ENCODE results near the gene PACRG. TPM values are rescaled to one million over a fixed set of nuclear protein-coding genes. Genes with fewer than 3 reads are reported as not detected.

Gene PACRG
- total and polyA plus RNA-seq, 2 experiments from 2014 or later, result 0.17 to 0.68 TPM

- peaks cover 3% of the 10 kb centered on the region; the same call in 2 of the 3 replicates for H3K4me1 Mint-ChIP-seq
- Histone ChIP-seq H2AFZ (no peak overlapping the region), H3K9me2 (ENCODE audit: insufficient read depth) (no peaks in the 10 kb centered on the region; the same call in 1 of the 2 replicates), H4K20me1 (replicated peaks; ENCODE audit: insufficient read depth) (no peaks in the 10 kb centered on the region), H3F3A (replicated peaks; ENCODE audit: low read depth) (no peaks in the 10 kb centered on the region), H3K27ac (ENCODE audit: low read depth) (no peak overlapping the region), H3K4me1 (ENCODE audit: insufficient read depth) (no peaks in the 10 kb centered on the region), H3K27me3 (ENCODE audit: insufficient read depth) (no peaks in the 10 kb centered on the region), H3K36me3 (ENCODE audit: insufficient read depth) (no peaks in the 10 kb centered on the region), H3K79me2 (replicated peaks; ENCODE audit: insufficient read depth) (no peaks in the 10 kb centered on the region), H3K4me2 (no peak overlapping the region), H3K4me3 (no peak overlapping the region)
- no peak overlapping the region for H3K4me3 Mint-ChIP-seq
- no peaks in the 10 kb centered on the region for H3K36me3 Mint-ChIP-seq (ENCODE audit: low read depth)
- H3K27me3 Mint-ChIP-seq (ENCODE audit: insufficient read depth, low read depth, poor library complexity), result no peaks in the 10 kb centered on the region
- ATAC-seq (no peak), DNase-seq (ENCODE audit: low spot score) (no peak)
- TF ChIP-seq REST (IDR thresholded peaks at IDR 0.05; ENCODE audit: unreplicated experiment) (no peak), CREB1 (CRISPR knock-in tag; IDR thresholded peaks at IDR 0.05; ENCODE audit: low read depth) (no peak)
- no peaks in the 10 kb centered on the region; the same call in 2 of the 3 replicates for H3K9me3 Mint-ChIP-seq
- no peak overlapping the region for H3K27ac Mint-ChIP-seq
Observed at GRCh38 chr6:163063561-163063960, 335.8 kb downstream of the PACRG start.

GRCh38 chr6:163064397-163064796 lies 336.6 kb downstream of the PACRG start:
- Histone ChIP-seq H3K4me1 (ENCODE audit: insufficient read depth) (no peaks in the 10 kb centered on the region), H3K36me3 (ENCODE audit: insufficient read depth) (no peaks in the 10 kb centered on the region), H3K9me2 (ENCODE audit: insufficient read depth) (no peaks in the 10 kb centered on the region; the same call in 1 of the 2 replicates), H3K4me2 (no peak overlapping the region), H3K4me3 (no peak overlapping the region), H3K27me3 (ENCODE audit: insufficient read depth) (no peaks in the 10 kb centered on the region), H3K79me2 (replicated peaks; ENCODE audit: insufficient read depth) (no peaks in the 10 kb centered on the region), H4K20me1 (replicated peaks; ENCODE audit: insufficient read depth) (no peaks in the 10 kb centered on the region), H3F3A (replicated peaks; ENCODE audit: low read depth) (no peaks in the 10 kb centered on the region), H2AFZ (no peak overlapping the region), H3K27ac (ENCODE audit: low read depth) (no peak overlapping the region)
- TF ChIP-seq JUNB (IDR thresholded peaks at IDR 0.05; ENCODE audit: unreplicated experiment) (no peak), ETS1 (IDR thresholded peaks at IDR 0.05) (no peak), STAT1 (IDR thresholded peaks at IDR 0.05; ENCODE audit: unreplicated experiment) (no peak), ZNF462 (CRISPR knock-in tag; IDR thresholded peaks at IDR 0.05) (no peak), ZNF331 (CRISPR knock-in tag; IDR thresholded peaks at IDR 0.05; ENCODE audit: low read depth) (no peak), CREB1 (CRISPR knock-in tag; IDR thresholded peaks at IDR 0.05; ENCODE audit: low read depth) (no peak)
- Mint-ChIP-seq H3K27me3 (ENCODE audit: insufficient read depth, low read depth, poor library complexity) (no peaks in the 10 kb centered on the region), H3K4me1 (peaks cover 3% of the 10 kb centered on the region; the same call in 2 of the 3 replicates), H3K27ac (no peak overlapping the region), H3K9me3 (no peaks in the 10 kb centered on the region), H3K4me3 (no peak overlapping the region), H3K36me3 (ENCODE audit: low read depth) (no peaks in the 10 kb centered on the region)
- DNase-seq (ENCODE audit: low spot score) (no peak), ATAC-seq (no peak)
